Testis (tissue), 3 donors: ENCODE results near the gene CACNA2D3. TPM values are rescaled to one million over a fixed set of nuclear protein-coding genes. Genes with fewer than 3 reads are reported as not detected.

Experiments
- DNase-seq: peaks from one replicate; pipeline ENCODE4 v3.0.0-alpha.2; 2019
- H3K27ac ChIP-seq, 2 donors: fragments of 200-600 bp; sonication (generic); one replicate each; pipeline ENCODE4 v1.5.1; 2019
- H3K27me3 ChIP-seq: fragments of 200-600 bp; sonication (generic); one replicate; pipeline ENCODE4 v1.5.1; 2019
- H3K36me3 ChIP-seq: fragments of 200-600 bp; sonication (generic); one replicate; pipeline ENCODE4 v1.5.1; 2017; ENCODE audit warnings: low read depth; ENCODE audit errors: missing control alignments
- H3K4me1 ChIP-seq: fragments of 200-600 bp; sonication (generic); one replicate; pipeline ENCODE4 v1.5.1; 2019
- H3K4me3 ChIP-seq, 2 donors: fragments of 200-600 bp; sonication (generic); one replicate each; pipeline ENCODE4 v1.5.1; 2017 to 2019
- H3K9me3 ChIP-seq: fragments of 200-600 bp; sonication (generic); one replicate; pipeline ENCODE4 v1.5.1; 2017
- CTCF ChIP-seq, 3 experiments: fragments of 450-650 bp in 2 of 3; fragments of 200-600 bp in 1 of 3; sonication (generic) in 1 of 3; IDR thresholded peaks; one replicate each; pipeline ENCODE4 v1.5.1; 2016 to 2019; ENCODE audit warnings: antibody characterized with exemption in 3 of 3, mild to moderate bottlenecking in 2 of 3, moderate library complexity in 1 of 3
- POLR2A ChIP-seq: fragments of 450-650 bp; IDR thresholded peaks from one replicate; pipeline ENCODE4 v1.6.1; 2017; ENCODE audit warnings: antibody characterized with exemption, mild to moderate bottlenecking, moderate library complexity
- WGBS, 2 donors: methylation state at CpG; one replicate each; pipeline ENCODE4 v1.1.5; 2018; 5-methylcytosine and 5-hydroxymethylcytosine counted together
- intact Hi-C: fragments of 100-400 bp; cut with DNase I; formaldehyde crosslinking; loops from one replicate; pipeline ENCODE4 v1.15.1; 2023; ENCODE audit warnings: low total_unique reads
- polyA plus RNA-seq: library from polyadenylated mRNA; stranded (reverse); fragments of 350-450 nt; fragmentation: Illumina TruSeq; extraction: RNeasy Lipid Tissue Mini Kit (QIAGEN cat#74804); gene quantifications from one replicate; pipeline ENCODE4 v1.2.3, GENCODE V29; 2014; ENCODE audit warnings: low read depth, low replicate concordance; ENCODE audit not compliant: insufficient read depth
- total RNA-seq, 2 donors: library from RNA; depleted of rRNA; stranded (reverse); fragments of >200 nt; gene quantifications; one replicate each; pipeline ENCODE4 v1.2.3, GENCODE V29; 2016

CACNA2D3 gene
- total and polyA plus RNA-seq, 3 donors from 2014 or later, result 10.1 to 16.5 (median 11.2) TPM

GRCh38 chr3:54085936-54086335, 36.4 kb upstream of the CACNA2D3 start:
- no peak for DNase-seq
- no peaks in the 10 kb centered on the region for H3K27me3 ChIP-seq
- intact Hi-C loops, result no loop called here
- 81 to 89% methylated on average over 6 of the region's 6 CpGs for WGBS, 2 donors
- TF ChIP-seq POLR2A, result no peak
- no peak for TF ChIP-seq CTCF (IDR thresholded peaks at IDR 0.05)
- H3K4me1 ChIP-seq, result peaks cover 8% of the 10 kb centered on the region
- H3K27ac ChIP-seq, result no peak overlapping the region
- no peaks in the 10 kb centered on the region for H3K9me3 ChIP-seq
- H3K36me3 ChIP-seq, result no peaks in the 10 kb centered on the region
- H3K4me3 ChIP-seq, result no peak overlapping the region

DNA sequence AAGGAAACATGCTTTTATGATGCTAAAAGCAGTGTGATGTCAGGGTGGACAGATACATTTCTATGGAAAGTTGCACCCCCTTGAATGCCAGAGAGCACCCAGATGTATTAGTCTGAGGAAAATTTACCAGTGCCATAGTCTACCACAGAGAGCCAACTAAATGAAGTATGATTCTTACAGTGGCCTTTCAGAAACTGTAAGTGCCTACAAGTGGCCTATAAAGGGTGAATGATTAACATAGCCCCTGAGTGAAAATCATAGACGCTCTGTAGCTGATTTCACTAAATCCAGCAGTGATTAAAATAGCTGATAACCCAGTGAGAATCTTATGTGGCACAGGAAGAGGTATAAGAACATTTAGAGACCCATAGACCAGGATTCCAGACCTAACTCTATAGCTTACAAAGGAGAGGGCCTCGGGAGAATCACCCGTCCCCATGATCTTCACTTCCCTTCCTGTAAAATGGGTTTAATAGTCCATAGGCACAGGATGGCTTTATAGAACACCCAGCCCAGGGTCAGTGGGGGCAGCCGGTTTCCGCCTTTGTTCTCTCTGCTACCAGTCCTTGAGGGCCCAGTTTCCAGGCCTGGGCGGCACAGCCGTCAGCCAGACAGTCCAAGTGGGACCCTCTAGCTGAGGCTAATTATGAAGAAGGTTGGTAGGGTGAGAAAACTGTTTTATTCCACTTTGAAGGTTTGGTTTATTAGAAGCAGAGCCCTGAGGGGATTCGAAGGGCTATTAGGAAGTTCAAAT, 35.5 kb upstream of the CACNA2D3 start:
- Histone ChIP-seq H3K4me1 (peaks cover 8% of the 10 kb centered on the region), H3K27me3 (no peaks in the 10 kb centered on the region), H3K27ac (no peak overlapping the region), H3K4me3 (peak overlapping the region in 1 of 2 donors; percentile 50), H3K9me3 (no peaks in the 10 kb centered on the region), H3K36me3 (no peaks in the 10 kb centered on the region)
- intact Hi-C loops, result no loop called here
- no peak for DNase-seq
- 68 to 74% methylated on average over 8 of the region's 8 CpGs for WGBS, 2 donors
- TF ChIP-seq CTCF (IDR thresholded peaks at IDR 0.05) (no peak), POLR2A (no peak)

DNA sequence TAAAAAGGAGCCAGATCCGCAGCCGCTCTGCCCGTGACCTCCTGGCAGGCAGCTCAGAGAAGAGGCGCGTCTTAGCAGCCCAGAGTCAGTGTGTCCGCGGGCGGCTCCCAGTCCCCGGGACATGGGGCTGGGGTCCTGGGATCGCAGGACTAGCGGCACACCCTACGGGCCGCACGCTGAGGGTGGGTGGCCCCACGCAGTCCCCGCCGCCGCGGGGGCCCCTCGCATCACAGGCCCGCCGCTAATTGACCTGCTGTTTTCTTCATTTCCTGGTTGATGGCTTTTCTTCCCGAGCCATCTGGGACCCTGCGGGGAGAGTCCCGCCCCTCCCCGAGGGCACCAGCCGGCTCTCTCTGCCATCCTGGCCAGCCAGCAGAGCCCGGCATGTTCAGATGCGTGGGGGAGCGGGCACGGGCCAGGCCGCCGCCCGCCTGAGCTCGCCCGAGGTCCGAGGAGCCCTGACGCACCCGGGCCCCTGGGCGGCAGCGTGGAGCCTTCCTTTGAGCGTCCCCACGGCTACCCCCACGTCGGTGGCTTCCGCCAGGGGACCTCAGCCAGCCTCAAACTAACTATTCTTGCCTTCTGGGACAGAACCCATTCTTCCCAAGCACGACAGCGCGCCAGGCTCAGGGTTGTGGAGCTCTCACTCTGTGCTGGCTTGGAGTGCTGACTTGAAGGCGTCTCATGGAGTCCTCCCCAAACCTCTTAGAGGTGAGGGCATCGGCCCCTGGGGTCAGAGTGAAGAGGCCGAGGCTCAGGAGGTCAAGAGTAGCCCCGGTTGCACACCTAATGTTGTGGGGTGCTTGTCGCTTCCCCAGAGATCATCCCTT, 34.6 kb upstream of the CACNA2D3 start:
- peaks cover 8% of the 10 kb centered on the region for H3K4me1 ChIP-seq
- DNase-seq, result peak; percentile 40
- H3K27me3 ChIP-seq, result no peaks in the 10 kb centered on the region
- TF ChIP-seq POLR2A (no peak), CTCF (IDR thresholded peaks at IDR 0.05) (no peak)
- no peaks in the 10 kb centered on the region for H3K9me3 ChIP-seq
- no peak overlapping the region for H3K27ac ChIP-seq
- peak overlapping the region; percentile 29 to 50 for H3K4me3 ChIP-seq
- WGBS, 2 donors, result 26 to 33% methylated on average over 17 to 53 of the region's 54 CpGs
- no peaks in the 10 kb centered on the region for H3K36me3 ChIP-seq
- intact Hi-C loops, result no loop called here

DNA sequence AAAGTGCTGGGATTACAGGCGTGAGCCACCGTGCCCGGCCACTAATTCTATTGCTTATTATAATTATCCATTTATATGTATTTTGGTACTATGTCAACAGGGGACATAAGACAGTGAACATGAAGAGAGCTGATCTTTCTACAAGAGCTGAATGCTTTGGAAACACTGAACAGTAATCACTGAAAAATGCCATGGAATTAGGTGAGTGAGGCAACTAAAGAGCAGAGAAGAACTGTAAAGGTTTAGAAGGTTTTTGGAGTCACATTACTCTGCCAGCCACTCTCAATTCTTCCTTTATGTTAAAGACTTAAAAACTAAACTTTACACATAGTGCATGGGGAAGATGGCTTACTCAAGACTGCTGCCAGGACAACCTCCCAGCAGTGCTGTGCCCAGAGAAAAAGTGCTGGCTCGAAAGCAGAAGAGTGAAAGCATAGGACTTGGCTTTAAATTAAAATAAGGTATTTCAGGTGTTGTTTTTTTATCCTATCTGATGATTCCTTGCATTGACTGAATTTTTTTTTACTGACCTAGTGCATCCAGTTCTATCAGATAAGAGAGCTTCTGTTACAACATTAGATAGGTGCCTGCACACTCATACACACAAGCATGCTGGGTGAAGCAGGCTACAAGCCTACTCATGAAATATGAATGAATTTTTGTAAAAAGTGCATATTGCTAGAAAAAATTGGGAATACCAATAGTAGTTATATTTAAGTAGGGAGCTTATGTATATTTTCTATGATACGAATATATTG, 28.7 kb upstream of the CACNA2D3 start:
- 70 to 97% methylated on average over 4 to 5 of the region's 5 CpGs for WGBS, 2 donors
- Histone ChIP-seq H3K4me1 (no peaks in the 10 kb centered on the region), H3K9me3 (no peaks in the 10 kb centered on the region), H3K27me3 (no peaks in the 10 kb centered on the region), H3K4me3 (no peak overlapping the region), H3K36me3 (no peaks in the 10 kb centered on the region), H3K27ac (no peak overlapping the region)
- DNase-seq, result no peak
- no peak for TF ChIP-seq POLR2A
- TF ChIP-seq CTCF (IDR thresholded peaks at IDR 0.05), result no peak
- intact Hi-C loops, result no loop called here
